ENCODE results near the gene TREML2.
"Not testable (repeated sequence)": the region's sequence is repeated elsewhere in the genome, so short reads cannot be mapped to it uniquely, and the experiment has no call there.

Gene TREML2

GRCh38 chr6:41200901-41201763, at the start of gene TREML2:
TSS of gene TREML2 (minus strand) at chr6:41201149. CDS start at chr6:41201008, 141 bp downstream.
- DNase-seq: no peak

GRCh38 chr6:41247882-41248705, 47.1 kb upstream of the TREML2 start:
- DNase-seq: no peak

GRCh38 chr6:41247288-41247865, 46.4 kb upstream of the TREML2 start:
- no peak for DNase-seq

- not testable (repeated sequence) for DNase-seq
Observed at GRCh38 chr6:41246529-41246928, 45.6 kb upstream of the TREML2 start.

- no peak for DNase-seq
Observed at GRCh38 chr6:41239467-41240159, 38.7 kb upstream of the TREML2 start.

GRCh38 chr6:41237128-41237527, 36.2 kb upstream of the TREML2 start:
- DNase-seq: no peak

GRCh38 chr6:41236276-41236675, 35.3 kb upstream of the TREML2 start:
- DNase-seq: no peak

GRCh38 chr6:41232667-41233066, 31.7 kb upstream of the TREML2 start:
- no peak for DNase-seq

GRCh38 chr6:41231246-41231645, 30.3 kb upstream of the TREML2 start:
- DNase-seq: no peak

GRCh38 chr6:41229721-41230120, 28.8 kb upstream of the TREML2 start:
- no peak for DNase-seq

GRCh38 chr6:41228616-41229015, 27.7 kb upstream of the TREML2 start:
- no peak for DNase-seq

GRCh38 chr6:41228096-41228495, 27.1 kb upstream of the TREML2 start, which contains the start of gene TREML4:
TSS of gene TREML4 (plus strand) at chr6:41228349. CDS start at chr6:41228428, 79 bp downstream.
- no peak for DNase-seq

GRCh38 chr6:41226752-41227151, 25.8 kb upstream of the TREML2 start:
- DNase-seq: no peak

GRCh38 chr6:41224800-41225199, 23.9 kb upstream of the TREML2 start:
- DNase-seq: no peak

- DNase-seq: no peak
Observed at GRCh38 chr6:41222513-41222912, 21.6 kb upstream of the TREML2 start.

- no peak for DNase-seq
Observed at GRCh38 chr6:41222045-41222444, 21.1 kb upstream of the TREML2 start.

- DNase-seq: no peak
Observed at GRCh38 chr6:41216616-41217015, 15.7 kb upstream of the TREML2 start.

GRCh38 chr6:41215777-41216176, 14.8 kb upstream of the TREML2 start:
- no peak for DNase-seq

GRCh38 chr6:41214559-41215238, 13.8 kb upstream of the TREML2 start:
- no peak for DNase-seq

GRCh38 chr6:41209547-41210320, 8.8 kb upstream of the TREML2 start:
- DNase-seq: no peak

- DNase-seq: no peak
Observed at GRCh38 chr6:41208439-41209106, 7.6 kb upstream of the TREML2 start.

Data from activated CD4-positive, alpha-beta T cell treated with anti-CD3 and anti-CD28 coated beads for 1 hour (primary cell).